HG03280 (cell line): ENCODE measurements around the gene BTBD2.

Experiments
- ATAC-seq: cut with Tn5 transposase; IDR thresholded peaks from one replicate; pipeline ENCODE4 v1.9.1; 2021; ENCODE audit warnings: mild to moderate bottlenecking, moderate library complexity; ENCODE audit not compliant: unreplicated experiment

The BTBD2 gene

GRCh38 chr19:1987197-1988187 lies 28.0 kb downstream of the BTBD2 start:
- ATAC-seq = no peak

GRCh38 chr19:1986357-1987162 lies 29.0 kb downstream of the BTBD2 start:
- ATAC-seq = no peak

- no peak for ATAC-seq
Measured at GRCh38 chr19:1985588-1986356, 29.7 kb downstream of the BTBD2 start.

- ATAC-seq = no peak
Measured at GRCh38 chr19:1984357-1984756, 31.2 kb downstream of the BTBD2 start.

GRCh38 chr19:1981253-1981652 lies 34.3 kb downstream of the BTBD2 start:
- no peak for ATAC-seq

GRCh38 chr19:1980809-1981181 lies 34.7 kb downstream of the BTBD2 start:
- ATAC-seq = no peak

GRCh38 chr19:1980091-1980808 lies 35.3 kb downstream of the BTBD2 start:
- no peak for ATAC-seq

- ATAC-seq = no peak
Measured at GRCh38 chr19:1979642-1980041, 35.9 kb downstream of the BTBD2 start.

- no peak for ATAC-seq
Measured at GRCh38 chr19:1979017-1979416, 36.5 kb downstream of the BTBD2 start.

GRCh38 chr19:1978346-1978894 lies 37.1 kb downstream of the BTBD2 start:
- ATAC-seq = no peak

- no peak for ATAC-seq
Measured at GRCh38 chr19:1977120-1977519, 38.4 kb downstream of the BTBD2 start.

- no peak for ATAC-seq
Measured at GRCh38 chr19:1975162-1975480, 40.4 kb downstream of the BTBD2 start.

- no peak for ATAC-seq
Measured at GRCh38 chr19:1974381-1975161, 40.9 kb downstream of the BTBD2 start.

GRCh38 chr19:1970806-1971502 lies 44.6 kb downstream of the BTBD2 start:
- no peak for ATAC-seq

GRCh38 chr19:1970003-1970805 lies 45.3 kb downstream of the BTBD2 start:
- no peak for ATAC-seq

- no peak for ATAC-seq
Measured at GRCh38 chr19:1969176-1970002, 46.1 kb downstream of the BTBD2 start.
